IMR-90 (cell line): Measurements from ENCODE around the gene RCBTB1. TPM values are rescaled to one million over a fixed set of nuclear protein-coding genes. Genes with fewer than 3 reads are reported as not detected.

Experiments
- ATAC-seq: fragments of 200-7000 bp; cut with Tn5 transposase; 2 replicates; pipeline ENCODE4 v1.9.1; 2020; ENCODE audit warnings: low read depth, mild to moderate bottlenecking, moderate library complexity
- BruUV-seq: library from RNA; stranded (reverse); fragments of 400-500 nt; replicated peaks from 2 replicates; lab custom pipeline; 2021; lab: Mats Ljungman, UMichigan
- CTCF ChIA-PET: fragments of 300-600 bp; formaldehyde crosslinking; extraction: SDS; loops from one replicate; lab custom pipeline; 2021; ENCODE audit warnings: antibody characterized with exemption; lab: Yijun Ruan, JAX
- POLR2A ChIA-PET: fragments of 300-600 bp; sonication (Branson Sonifier 250); formaldehyde crosslinking; loops from one replicate; lab custom pipeline; 2022; ENCODE audit warnings: antibody characterized with exemption; ENCODE audit not compliant: unreplicated experiment; lab: Charles Lee
- DNase-seq: peaks from one replicate; pipeline ENCODE4 v3.0.0; 2013
- H2AFZ ChIP-seq: replicated peaks from 2 replicates; pipeline ENCODE3; 2013; ENCODE audit warnings: low read length, mild to moderate bottlenecking; ENCODE audit not compliant: poor library complexity
- H2AK5ac ChIP-seq: 2 replicates; pipeline ENCODE4 v1.6.1; 2013; ENCODE audit warnings: low read depth, low read length, inconsistent platforms
- H2AK9ac ChIP-seq: replicated peaks from 2 replicates; pipeline ENCODE3; 2013; ENCODE audit warnings: mild to moderate bottlenecking, low read depth, low read length, moderate library complexity; ENCODE audit not compliant: poor library complexity
- H2BK120ac ChIP-seq: 2 replicates; pipeline ENCODE4 v1.6.1; 2013; ENCODE audit warnings: low read depth, low read length, inconsistent platforms
- H2BK15ac ChIP-seq: 3 replicates; pipeline ENCODE4 v1.6.1; 2013; ENCODE audit warnings: low read depth, low read length, inconsistent platforms
- H2BK20ac ChIP-seq: 2 replicates; pipeline ENCODE4 v1.6.1; 2013; ENCODE audit warnings: low read depth, mild to moderate bottlenecking, inconsistent platforms, low read length, moderate library complexity
- H2BK5ac ChIP-seq: 2 replicates; pipeline ENCODE4 v1.6.1; 2013; ENCODE audit warnings: mild to moderate bottlenecking, low read depth, low read length, inconsistent platforms; ENCODE audit not compliant: poor library complexity, severe bottlenecking
- H3K14ac ChIP-seq: replicated peaks from 2 replicates; pipeline ENCODE4 v1.6.1; 2013; ENCODE audit warnings: low read depth, low read length, inconsistent platforms
- H3K18ac ChIP-seq: 2 replicates; pipeline ENCODE4 v1.6.1; 2013; ENCODE audit warnings: low read depth, low read length, control low read depth
- H3K23ac ChIP-seq: 2 replicates; pipeline ENCODE4 v1.6.1; 2013; ENCODE audit warnings: low read depth, low read length, inconsistent platforms
- H3K27ac ChIP-seq: 2 replicates; pipeline ENCODE4 v1.5.1; 2013; ENCODE audit warnings: mild to moderate bottlenecking, control low read depth, low read length; ENCODE audit not compliant: insufficient read depth
- H3K27me3 ChIP-seq: 2 replicates; pipeline ENCODE4 v1.6.1; 2013; ENCODE audit warnings: low read length; ENCODE audit not compliant: control insufficient read depth, insufficient read depth
- H3K36me3 ChIP-seq: 2 replicates; pipeline ENCODE4 v1.6.1; 2013; ENCODE audit warnings: low read length, mixed read lengths; ENCODE audit not compliant: control insufficient read depth, insufficient read depth
- H3K4ac ChIP-seq: 2 replicates; pipeline ENCODE4 v1.6.1; 2013; ENCODE audit warnings: low read depth, low read length, inconsistent platforms
- H3K4me1 ChIP-seq: 2 replicates; pipeline ENCODE4 v1.6.1; 2013; ENCODE audit warnings: low read length, mixed read lengths; ENCODE audit not compliant: control insufficient read depth, insufficient read depth
- H3K4me2 ChIP-seq: 2 replicates; pipeline ENCODE4 v1.6.1; 2013; ENCODE audit warnings: low read depth, mild to moderate bottlenecking, control low read depth, low read length, moderate library complexity
- H3K4me3 ChIP-seq: 2 replicates; pipeline ENCODE4 v1.5.1; 2013; ENCODE audit warnings: low read depth, mild to moderate bottlenecking, control low read depth, low read length, moderate library complexity; ENCODE audit not compliant: insufficient read depth
- H3K56ac ChIP-seq: 2 replicates; pipeline ENCODE4 v1.6.1; 2013; ENCODE audit warnings: low read length, inconsistent platforms; ENCODE audit not compliant: insufficient read depth; ENCODE audit errors: extremely low read depth
- H3K79me1 ChIP-seq, 2 experiments: 2 replicates each; pipeline ENCODE4 v1.6.1; 2013; ENCODE audit warnings: low read length in 2 of 2, inconsistent platforms in 1 of 2, low read depth in 1 of 2
- H3K9ac ChIP-seq: 2 replicates; pipeline ENCODE4 v1.6.1; 2013; ENCODE audit warnings: low read depth, low read length, control low read depth
- H3K9me1 ChIP-seq: 2 replicates; pipeline ENCODE4 v1.6.1; 2013; ENCODE audit warnings: low read length, inconsistent platforms; ENCODE audit not compliant: insufficient read depth
- H3K9me3 ChIP-seq: 2 replicates; pipeline ENCODE4 v1.6.1; 2013; ENCODE audit warnings: low read length; ENCODE audit not compliant: control insufficient read depth, insufficient read depth
- H4K20me1 ChIP-seq: 2 replicates; pipeline ENCODE4 v1.6.1; 2013; ENCODE audit warnings: low read length, inconsistent platforms; ENCODE audit not compliant: insufficient read depth
- H4K5ac ChIP-seq: 2 replicates; pipeline ENCODE4 v1.6.1; 2013; ENCODE audit warnings: mild to moderate bottlenecking, low read depth, low read length, control low read depth
- H4K8ac ChIP-seq, 2 experiments: 2 replicates each; pipeline ENCODE4 v1.6.1; 2013; ENCODE audit warnings: low read depth in 2 of 2, low read length in 2 of 2, control low read depth in 1 of 2, inconsistent platforms in 1 of 2
- H4K91ac ChIP-seq: 2 replicates; pipeline ENCODE4 v1.6.1; 2013; ENCODE audit warnings: low read depth, low read length, inconsistent platforms; ENCODE audit not compliant: insufficient read depth
- BHLHE40 ChIP-seq: fragments of 150-350 bp; IDR thresholded peaks from 2 replicates; pipeline ENCODE4 v1.6.1; 2016; ENCODE audit warnings: mild to moderate bottlenecking, low read depth, low read length
- CEBPB ChIP-seq: IDR thresholded peaks from 2 replicates; pipeline ENCODE4 v1.6.1; 2012; ENCODE audit warnings: low read depth, low read length, improper control_type of control experiment
- ELK1 ChIP-seq: fragments of 150-350 bp; IDR thresholded peaks from 2 replicates; pipeline ENCODE4 v1.6.1; 2016; ENCODE audit warnings: low read depth, mild to moderate bottlenecking, low read length, moderate library complexity, borderline replicate concordance
- FOS ChIP-seq: fragments of 150-350 bp; IDR thresholded peaks from 2 replicates; pipeline ENCODE4 v1.6.1; 2016; ENCODE audit warnings: low read depth, low read length
- MXI1 ChIP-seq: IDR thresholded peaks from 2 replicates; pipeline ENCODE4 v1.6.1; 2012; ENCODE audit warnings: low read depth, mild to moderate bottlenecking, low read length, moderate library complexity, borderline replicate concordance
- RCOR1 ChIP-seq: IDR thresholded peaks from 2 replicates; pipeline ENCODE4 v1.6.1; 2012; ENCODE audit warnings: mild to moderate bottlenecking, low read length, improper control_type of control experiment; ENCODE audit not compliant: insufficient replicate concordance
- SMC3 ChIP-seq: fragments of 150-350 bp; IDR thresholded peaks from 2 replicates; pipeline ENCODE4 v1.6.1; 2016; ENCODE audit warnings: low read depth, mild to moderate bottlenecking, antibody characterized with exemption, low read length, moderate library complexity
- WGBS, 2 experiments: methylation state at CpG; one replicate each; pipeline versions ENCODE4 v1.1.5 to v1.1.7; 2013; ENCODE audit warnings: missing lambda C conversion rate in 2 of 2; ENCODE audit not compliant: insufficient read length in 1 of 2; ENCODE audit errors: extremely low coverage in 2 of 2; 5-methylcytosine and 5-hydroxymethylcytosine counted together
- dilution Hi-C: fragments of 300-500 bp; cut with HindIII; formaldehyde crosslinking; loops from one replicate; pipeline ENCODE4 v1.14.3; 2018; ENCODE audit warnings: low sequenced_read_pairs; ENCODE audit not compliant: unreplicated experiment
- in situ Hi-C: fragments of 300-500 bp; cut with MboI; formaldehyde crosslinking; loops from 3 replicates; pipeline ENCODE4 v1.14.3; 2019; ENCODE audit warnings: low sequenced_read_pairs, inconsistent platforms, mixed read lengths
- intact Hi-C: fragments of 100-400 bp; cut with micrococcal nuclease; formaldehyde crosslinking; loops from 2 replicates; pipeline ENCODE4 v1.10.0; 2022
- polyA plus RNA-seq, 3 experiments: library from polyadenylated mRNA; depleted of rRNA; stranded (reverse); fragments of >200 nt; gene quantifications; 2 replicates each; pipeline ENCODE4 v1.2.3, GENCODE V29; 2012; ENCODE audit warnings: low replicate concordance in 1 of 3
- total RNA-seq: library from RNA; depleted of rRNA; stranded (reverse); fragments of >200 nt; gene quantifications from 2 replicates; pipeline ENCODE4 v1.2.3, GENCODE V29; 2012
- TF ChIP-seq, protein P1 (sequence below): fragments of 150-350 bp; IDR thresholded peaks from 2 replicates; pipeline ENCODE4 v1.6.1; 2017; ENCODE audit warnings: mild to moderate bottlenecking, antibody characterized with exemption, low read length, low read depth

The RCBTB1 gene
- total and polyA plus RNA-seq, 2 of the 4 experiments (the other 2 are of a cell fraction) = 11.3 to 11.6 TPM

GRCh38 chr13:49499889-49500660 is 85.3 kb downstream of the RCBTB1 start:
- intact Hi-C loops = loop anchor here (2.0 kb wide), 1 partner anchor 55 kb away; the partner anchor contains the start of genes CAB39L and SETDB2
- peak overlapping the region; percentile 96 for H4K5ac ChIP-seq
- peak overlapping the region; percentile 93 for H3K4ac ChIP-seq
- H4K8ac ChIP-seq = peak overlapping the region; percentile 6 to 87; a peak in 3 of 4 replicates
- H3K14ac ChIP-seq = peak overlapping the region; percentile 94
- TF ChIP-seq ELK1 = no peak
- no peak for TF ChIP-seq SMC3
- no peak for TF ChIP-seq RCOR1
- TF ChIP-seq BHLHE40 = 0 out of 2 replicates have a peak, but pooled peaks have one; percentile 24
- TF ChIP-seq CEBPB = peak; percentile 76
- TF ChIP-seq, protein P1, sequence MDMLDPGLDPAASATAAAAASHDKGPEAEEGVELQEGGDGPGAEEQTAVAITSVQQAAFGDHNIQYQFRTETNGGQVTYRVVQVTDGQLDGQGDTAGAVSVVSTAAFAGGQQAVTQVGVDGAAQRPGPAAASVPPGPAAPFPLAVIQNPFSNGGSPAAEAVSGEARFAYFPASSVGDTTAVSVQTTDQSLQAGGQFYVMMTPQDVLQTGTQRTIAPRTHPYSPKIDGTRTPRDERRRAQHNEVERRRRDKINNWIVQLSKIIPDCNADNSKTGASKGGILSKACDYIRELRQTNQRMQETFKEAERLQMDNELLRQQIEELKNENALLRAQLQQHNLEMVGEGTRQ = no peak
- TF ChIP-seq MXI1 = no peak
- peak; percentile 74 for TF ChIP-seq FOS
- peak overlapping the region; percentile 65 for H2AK5ac ChIP-seq
- peak overlapping the region; percentile 95 for H3K4me2 ChIP-seq
- H2BK5ac ChIP-seq = peak overlapping the region; percentile 98
- peaks cover 17% of the 10 kb centered on the region for H3K4me1 ChIP-seq
- H2BK120ac ChIP-seq = peak overlapping the region; percentile 95
- ChIA-PET CTCF (no interaction called here), POLR2A (no interaction called here)
- peaks cover 24% of the 10 kb centered on the region for H3K9me1 ChIP-seq
- no peak overlapping the region for H2AK9ac ChIP-seq
- in situ Hi-C loops = no loop called here
- H3K9me3 ChIP-seq = no peaks in the 10 kb centered on the region
- H4K20me1 ChIP-seq = no peaks in the 10 kb centered on the region
- peak overlapping the region; percentile 78 for H3K27ac ChIP-seq
- BruUV-seq = no TSS peak
- peaks cover 11 to 38% of the 10 kb centered on the region in 2 experiments; a peak in 3 of 4 replicates for H3K79me1 ChIP-seq
- peak overlapping the region; percentile 28; the same call in 1 of the 2 replicates for H3K4me3 ChIP-seq
- ATAC-seq = peak; percentile 57
- WGBS, 2 experiments = no CpG with 5 or more reads among the region's 6 CpGs
- H2BK20ac ChIP-seq = peak overlapping the region; percentile 93
- peak overlapping the region; percentile 77 for H3K56ac ChIP-seq
- no peaks in the 10 kb centered on the region; the same call in 1 of the 2 replicates for H3K36me3 ChIP-seq
- H3K18ac ChIP-seq = peak overlapping the region; percentile 98
- H3K27me3 ChIP-seq = no peaks in the 10 kb centered on the region
- peak overlapping the region; percentile 93 for H4K91ac ChIP-seq
- peak overlapping the region; percentile 41 for H3K9ac ChIP-seq
- peak; percentile 90 for DNase-seq
- H2BK15ac ChIP-seq = peak overlapping the region; percentile 92
- peak overlapping the region; percentile 96 for H3K23ac ChIP-seq
- dilution Hi-C loops = no loop called here
- H2AFZ ChIP-seq = peak overlapping the region; percentile 9
